IMR-90 (cell line): ENCODE measurements around the gene CYB5A. TPM values are rescaled to one million over a fixed set of nuclear protein-coding genes. Genes with fewer than 3 reads are reported as not detected.
A peak's percentile ranks its signal among the peaks of the same experiment; 100 is the strongest.

Experiments
- ATAC-seq: fragments of 200-7000 bp; cut with Tn5 transposase; 2 replicates; pipeline ENCODE4 v1.9.1; 2020; ENCODE audit warnings: low read depth, mild to moderate bottlenecking, moderate library complexity
- Bru-seq: library from RNA; stranded (reverse); fragments of 400-500 nt; gene quantifications from one replicate; lab custom pipeline; 2021; lab: Mats Ljungman, UMichigan
- BruChase-seq, 2 experiments: library from RNA; stranded (reverse); fragments of 400-500 nt; gene quantifications; one replicate each; lab custom pipeline; 2021; lab: Mats Ljungman, UMichigan
- BruUV-seq: library from RNA; stranded (reverse); fragments of 400-500 nt; replicated peaks from 2 replicates; lab custom pipeline; 2021; lab: Mats Ljungman, UMichigan
- CTCF ChIA-PET: fragments of 300-600 bp; formaldehyde crosslinking; extraction: SDS; loops from one replicate; lab custom pipeline; 2021; ENCODE audit warnings: antibody characterized with exemption; lab: Yijun Ruan, JAX
- POLR2A ChIA-PET: fragments of 300-600 bp; sonication (Branson Sonifier 250); formaldehyde crosslinking; loops from one replicate; lab custom pipeline; 2022; ENCODE audit warnings: antibody characterized with exemption; ENCODE audit not compliant: unreplicated experiment; lab: Charles Lee
- DNase-seq: peaks from one replicate; pipeline ENCODE4 v3.0.0; 2013
- H2AFZ ChIP-seq: replicated peaks from 2 replicates; pipeline ENCODE3; 2013; ENCODE audit warnings: low read length, mild to moderate bottlenecking; ENCODE audit not compliant: poor library complexity
- H2AK5ac ChIP-seq: 2 replicates; pipeline ENCODE4 v1.6.1; 2013; ENCODE audit warnings: low read depth, low read length, inconsistent platforms
- H2AK9ac ChIP-seq: replicated peaks from 2 replicates; pipeline ENCODE3; 2013; ENCODE audit warnings: mild to moderate bottlenecking, low read depth, low read length, moderate library complexity; ENCODE audit not compliant: poor library complexity
- H2BK120ac ChIP-seq: 2 replicates; pipeline ENCODE4 v1.6.1; 2013; ENCODE audit warnings: low read depth, low read length, inconsistent platforms
- H2BK15ac ChIP-seq: 3 replicates; pipeline ENCODE4 v1.6.1; 2013; ENCODE audit warnings: low read depth, low read length, inconsistent platforms
- H2BK20ac ChIP-seq: 2 replicates; pipeline ENCODE4 v1.6.1; 2013; ENCODE audit warnings: low read depth, mild to moderate bottlenecking, inconsistent platforms, low read length, moderate library complexity
- H2BK5ac ChIP-seq: 2 replicates; pipeline ENCODE4 v1.6.1; 2013; ENCODE audit warnings: mild to moderate bottlenecking, low read depth, low read length, inconsistent platforms; ENCODE audit not compliant: poor library complexity, severe bottlenecking
- H3K14ac ChIP-seq: replicated peaks from 2 replicates; pipeline ENCODE4 v1.6.1; 2013; ENCODE audit warnings: low read depth, low read length, inconsistent platforms
- H3K18ac ChIP-seq: 2 replicates; pipeline ENCODE4 v1.6.1; 2013; ENCODE audit warnings: low read depth, low read length, control low read depth
- H3K23ac ChIP-seq: 2 replicates; pipeline ENCODE4 v1.6.1; 2013; ENCODE audit warnings: low read depth, low read length, inconsistent platforms
- H3K27ac ChIP-seq: 2 replicates; pipeline ENCODE4 v1.5.1; 2013; ENCODE audit warnings: mild to moderate bottlenecking, control low read depth, low read length; ENCODE audit not compliant: insufficient read depth
- H3K27me3 ChIP-seq: 2 replicates; pipeline ENCODE4 v1.6.1; 2013; ENCODE audit warnings: low read length; ENCODE audit not compliant: control insufficient read depth, insufficient read depth
- H3K36me3 ChIP-seq: 2 replicates; pipeline ENCODE4 v1.6.1; 2013; ENCODE audit warnings: low read length, mixed read lengths; ENCODE audit not compliant: control insufficient read depth, insufficient read depth
- H3K4ac ChIP-seq: 2 replicates; pipeline ENCODE4 v1.6.1; 2013; ENCODE audit warnings: low read depth, low read length, inconsistent platforms
- H3K4me1 ChIP-seq: 2 replicates; pipeline ENCODE4 v1.6.1; 2013; ENCODE audit warnings: low read length, mixed read lengths; ENCODE audit not compliant: control insufficient read depth, insufficient read depth
- H3K4me2 ChIP-seq: 2 replicates; pipeline ENCODE4 v1.6.1; 2013; ENCODE audit warnings: low read depth, mild to moderate bottlenecking, control low read depth, low read length, moderate library complexity
- H3K4me3 ChIP-seq: 2 replicates; pipeline ENCODE4 v1.5.1; 2013; ENCODE audit warnings: low read depth, mild to moderate bottlenecking, control low read depth, low read length, moderate library complexity; ENCODE audit not compliant: insufficient read depth
- H3K56ac ChIP-seq: 2 replicates; pipeline ENCODE4 v1.6.1; 2013; ENCODE audit warnings: low read length, inconsistent platforms; ENCODE audit not compliant: insufficient read depth; ENCODE audit errors: extremely low read depth
- H3K79me1 ChIP-seq, 2 experiments: 2 replicates each; pipeline ENCODE4 v1.6.1; 2013; ENCODE audit warnings: low read length in 2 of 2, inconsistent platforms in 1 of 2, low read depth in 1 of 2
- H3K9ac ChIP-seq: 2 replicates; pipeline ENCODE4 v1.6.1; 2013; ENCODE audit warnings: low read depth, low read length, control low read depth
- H3K9me1 ChIP-seq: 2 replicates; pipeline ENCODE4 v1.6.1; 2013; ENCODE audit warnings: low read length, inconsistent platforms; ENCODE audit not compliant: insufficient read depth
- H3K9me3 ChIP-seq: 2 replicates; pipeline ENCODE4 v1.6.1; 2013; ENCODE audit warnings: low read length; ENCODE audit not compliant: control insufficient read depth, insufficient read depth
- H4K20me1 ChIP-seq: 2 replicates; pipeline ENCODE4 v1.6.1; 2013; ENCODE audit warnings: low read length, inconsistent platforms; ENCODE audit not compliant: insufficient read depth
- H4K5ac ChIP-seq: 2 replicates; pipeline ENCODE4 v1.6.1; 2013; ENCODE audit warnings: mild to moderate bottlenecking, low read depth, low read length, control low read depth
- H4K8ac ChIP-seq, 2 experiments: 2 replicates each; pipeline ENCODE4 v1.6.1; 2013; ENCODE audit warnings: low read depth in 2 of 2, low read length in 2 of 2, control low read depth in 1 of 2, inconsistent platforms in 1 of 2
- H4K91ac ChIP-seq: 2 replicates; pipeline ENCODE4 v1.6.1; 2013; ENCODE audit warnings: low read depth, low read length, inconsistent platforms; ENCODE audit not compliant: insufficient read depth
- BHLHE40 ChIP-seq: fragments of 150-350 bp; IDR thresholded peaks from 2 replicates; pipeline ENCODE4 v1.6.1; 2016; ENCODE audit warnings: mild to moderate bottlenecking, low read depth, low read length
- CEBPB ChIP-seq: IDR thresholded peaks from 2 replicates; pipeline ENCODE4 v1.6.1; 2012; ENCODE audit warnings: low read depth, low read length, improper control_type of control experiment
- CTCF ChIP-seq: conservative IDR thresholded peaks from 2 replicates; pipeline ENCODE4 v1.5.1; 2012; ENCODE audit warnings: mild to moderate bottlenecking, low read depth, low read length, improper control_type of control experiment
- ELK1 ChIP-seq: fragments of 150-350 bp; IDR thresholded peaks from 2 replicates; pipeline ENCODE4 v1.6.1; 2016; ENCODE audit warnings: low read depth, mild to moderate bottlenecking, low read length, moderate library complexity, borderline replicate concordance
- MAFK ChIP-seq: IDR thresholded peaks from 2 replicates; pipeline ENCODE4 v1.6.1; 2012; ENCODE audit warnings: low read depth, low read length, improper control_type of control experiment
- MAZ ChIP-seq: IDR thresholded peaks from 2 replicates; pipeline ENCODE4 v1.6.1; 2012; ENCODE audit warnings: low read depth, mild to moderate bottlenecking, low read length, improper control_type of control experiment, moderate library complexity, borderline replicate concordance
- MXI1 ChIP-seq: IDR thresholded peaks from 2 replicates; pipeline ENCODE4 v1.6.1; 2012; ENCODE audit warnings: low read depth, mild to moderate bottlenecking, low read length, moderate library complexity, borderline replicate concordance
- NFE2L2 ChIP-seq: fragments of 150-350 bp; IDR thresholded peaks from 2 replicates; pipeline ENCODE4 v1.6.1; 2016; ENCODE audit warnings: low read depth, mild to moderate bottlenecking, low read length
- POLR2A ChIP-seq: IDR thresholded peaks from 2 replicates; pipeline ENCODE4 v1.6.1; 2012; ENCODE audit warnings: mild to moderate bottlenecking, low read depth, low read length
- RAD21 ChIP-seq: IDR thresholded peaks from 2 replicates; pipeline ENCODE4 v1.6.1; 2012; ENCODE audit warnings: low read length, improper control_type of control experiment
- RCOR1 ChIP-seq: IDR thresholded peaks from 2 replicates; pipeline ENCODE4 v1.6.1; 2012; ENCODE audit warnings: mild to moderate bottlenecking, low read length, improper control_type of control experiment; ENCODE audit not compliant: insufficient replicate concordance
- WGBS, 2 experiments: methylation state at CpG; one replicate each; pipeline versions ENCODE4 v1.1.5 to v1.1.7; 2013; ENCODE audit warnings: missing lambda C conversion rate in 2 of 2; ENCODE audit not compliant: insufficient read length in 1 of 2; ENCODE audit errors: extremely low coverage in 2 of 2; 5-methylcytosine and 5-hydroxymethylcytosine counted together
- dilution Hi-C: fragments of 300-500 bp; cut with HindIII; formaldehyde crosslinking; loops from one replicate; pipeline ENCODE4 v1.14.3; 2018; ENCODE audit warnings: low sequenced_read_pairs; ENCODE audit not compliant: unreplicated experiment
- in situ Hi-C: fragments of 300-500 bp; cut with MboI; formaldehyde crosslinking; loops from 3 replicates; pipeline ENCODE4 v1.14.3; 2019; ENCODE audit warnings: low sequenced_read_pairs, inconsistent platforms, mixed read lengths
- intact Hi-C: fragments of 100-400 bp; cut with micrococcal nuclease; formaldehyde crosslinking; loops from 2 replicates; pipeline ENCODE4 v1.10.0; 2022
- long read RNA-seq: library from polyadenylated mRNA; unstranded; transcript quantifications from one replicate; pipeline ENCODE4 v2.0.0, GENCODE V29; 2021; ENCODE audit not compliant: unreplicated experiment
- polyA plus RNA-seq, 3 experiments: library from polyadenylated mRNA; depleted of rRNA; stranded (reverse); fragments of >200 nt; gene quantifications; 2 replicates each; pipeline ENCODE4 v1.2.3, GENCODE V29; 2012; ENCODE audit warnings: low replicate concordance in 1 of 3
- total RNA-seq: library from RNA; depleted of rRNA; stranded (reverse); fragments of >200 nt; gene quantifications from 2 replicates; pipeline ENCODE4 v1.2.3, GENCODE V29; 2012; rRNA removed

The CYB5A gene
- total RNA-seq (13.4 and 43.0 TPM in 2 replicates), polyA plus RNA-seq (2012; rRNA removed) (47.9 and 49.5 TPM in 2 replicates), Bru-seq, nascent RNA (percentile 60 among the genes with signal in this experiment), BruChase-seq, experiment 1, labeled RNA remaining after a 6-hour chase (percentile 69 among the genes with signal in this experiment), BruChase-seq, experiment 2, labeled RNA remaining after a 2-hour chase (percentile 59 among the genes with signal in this experiment)
- 28.6 and 46.1 TPM in 2 replicates for polyA plus RNA-seq (2012; cell fraction: cytosol; rRNA removed)
- polyA plus RNA-seq (2012; cell fraction: nucleus; rRNA removed; ENCODE audit: low replicate concordance): 17.1 and 47.4 TPM in 2 replicates
- long read RNA-seq, transcript CYB5A-202 (5 exons, 3,283 nt): major isoform, 67 of 84 reads
- long read RNA-seq, partial matches to known transcripts: 0 of 84 reads
- long read RNA-seq, other reads (novel, unspliced or antisense): 14 of 84 reads

GRCh38 chr18:74291771-74292540 is at the start of gene CYB5A:
Gene CYB5A, minus strand, starts transcription at chr18:74291963. Its CDS starts 88 bp downstream, at chr18:74291875.
- Histone ChIP-seq H4K8ac (peak within 1 kb of the TSS; percentile 91 to 99), H2BK20ac (no peak within 1 kb of the TSS), H2BK5ac (peak within 1 kb of the TSS; percentile 52), H3K79me1 (peaks cover 12 to 24% of the 10 kb centered on the region in 2 experiments; a peak in 3 of 4 replicates), H3K4me2 (peak within 1 kb of the TSS; percentile 80), H4K20me1 (no peaks in the 10 kb centered on the region), H3K4me3 (peak within 1 kb of the TSS; percentile 79), H3K56ac (peak within 1 kb of the TSS; percentile 53; the same call in 1 of the 2 replicates), H4K91ac (peak within 1 kb of the TSS; percentile 88), H2BK15ac (peak within 1 kb of the TSS; percentile 76; the same call in 1 of the 3 replicates), H2AK9ac (peak within 1 kb of the TSS; percentile 97), H3K27ac (peak within 1 kb of the TSS; percentile 66), H4K5ac (peak within 1 kb of the TSS; percentile 57), H3K14ac (peak within 1 kb of the TSS; percentile 93), H3K4me1 (peaks cover 10% of the 10 kb centered on the region), H3K9ac (peak within 1 kb of the TSS; percentile 87), H3K9me1 (peaks cover 9% of the 10 kb centered on the region), H2BK120ac (peak within 1 kb of the TSS; percentile 57), H3K4ac (peak within 1 kb of the TSS; percentile 92), H3K27me3 (no peaks in the 10 kb centered on the region), H3K9me3 (no peaks in the 10 kb centered on the region), H2AK5ac (peak within 1 kb of the TSS; percentile 78), H3K18ac (peak within 1 kb of the TSS; percentile 38), H3K23ac (peak within 1 kb of the TSS; percentile 89), H3K36me3 (no peaks in the 10 kb centered on the region), H2AFZ (peak within 1 kb of the TSS; percentile 98)
- dilution Hi-C loops: no loop called here
- peak; percentile 99 for ATAC-seq
- ChIA-PET CTCF (no interaction called here), POLR2A (no interaction called here)
- BruUV-seq: no TSS peak
- in situ Hi-C loops: no loop called here
- peak; percentile 93 for DNase-seq
- intact Hi-C loops: no loop called here
- 1% methylated on average over 30 of the region's 68 CpGs; no CpG with 5 or more reads in 1 of the 2 experiments for WGBS, 2 experiments
- TF ChIP-seq MXI1 (peak; percentile 29; the same call in 1 of the 2 replicates), CTCF (no peak), CEBPB (peak; percentile 66), POLR2A (no peak), RAD21 (no peak), BHLHE40 (peak; percentile 17; the same call in 1 of the 2 replicates), MAZ (peak; percentile 92), RCOR1 (no peak), NFE2L2 (no peak), MAFK (no peak), ELK1 (no peak)
